Skeletal muscle tissue (tissue), 4 donors: ENCODE results near the gene HNF1B. TPM values are rescaled to one million over a fixed set of nuclear protein-coding genes. Genes with fewer than 3 reads are reported as not detected.

ENCODE experiments used
- H3K27ac ChIP-seq: one replicate; pipeline ENCODE4 v1.7.0; 2013; ENCODE audit warnings: mild to moderate bottlenecking, low read depth, low read length, inconsistent platforms
- H3K27me3 ChIP-seq, 3 donors: one replicate each; pipeline ENCODE4 v1.7.0; 2013; ENCODE audit warnings: low read length in 3 of 3; ENCODE audit not compliant: control insufficient read depth in 3 of 3, insufficient read depth in 3 of 3
- H3K36me3 ChIP-seq, 3 donors: one replicate each; pipeline ENCODE4 v1.7.0; 2013; ENCODE audit warnings: low read length in 3 of 3; ENCODE audit not compliant: control insufficient read depth in 3 of 3, insufficient read depth in 3 of 3
- H3K4me1 ChIP-seq, 3 donors: one replicate each; pipeline ENCODE4 v1.7.0; 2013; ENCODE audit warnings: low read length in 3 of 3, mild to moderate bottlenecking in 3 of 3; ENCODE audit not compliant: control insufficient read depth in 3 of 3, insufficient read depth in 3 of 3
- H3K4me3 ChIP-seq, 3 donors: one replicate each; pipeline ENCODE4 v1.7.0; 2013; ENCODE audit warnings: low read length in 3 of 3
- H3K9ac ChIP-seq, 3 donors: one replicate each; pipeline ENCODE4 v1.7.0; 2013; ENCODE audit warnings: low read length in 3 of 3, mild to moderate bottlenecking in 3 of 3, moderate library complexity in 2 of 3, low read depth in 1 of 3
- H3K9me3 ChIP-seq, 3 donors: one replicate each; pipeline ENCODE4 v1.7.0; 2013; ENCODE audit warnings: low read length in 3 of 3; ENCODE audit not compliant: control insufficient read depth in 3 of 3
- total RNA-seq: library from RNA; depleted of rRNA; stranded (reverse); fragments of >200 nt; gene quantifications from one replicate; pipeline ENCODE4 v1.2.3, GENCODE V29; 2014
- donor health status: Osteomylitis.

The HNF1B gene
- total RNA-seq, 1 donor from 2014 or later, result not detected

- no peak overlapping the region for H3K9ac ChIP-seq
- no peak overlapping the region for H3K27ac ChIP-seq
- no peaks in the 10 kb centered on the region for H3K4me1 ChIP-seq
- peaks cover 0 to 15% (median 14%) of the 10 kb centered on the region in 3 donors for H3K27me3 ChIP-seq
- H3K9me3 ChIP-seq, result no peaks in the 10 kb centered on the region
- no peaks in the 10 kb centered on the region for H3K36me3 ChIP-seq
- H3K4me3 ChIP-seq, result no peak overlapping the region
These were observed 19.8 kb downstream of the HNF1B start for GRCh38 chr17:37725021-37725595.

GRCh38 chr17:37720989-37721388 lies 23.9 kb downstream of the HNF1B start:
- H3K36me3 ChIP-seq, result no peaks in the 10 kb centered on the region
- no peak overlapping the region for H3K4me3 ChIP-seq
- H3K4me1 ChIP-seq, result no peaks in the 10 kb centered on the region
- H3K27me3 ChIP-seq, result peaks cover 10 to 22% (median 14%) of the 10 kb centered on the region in 3 donors
- no peaks in the 10 kb centered on the region for H3K9me3 ChIP-seq
- H3K9ac ChIP-seq, result no peak overlapping the region
- H3K27ac ChIP-seq, result no peak overlapping the region

- H3K4me3 ChIP-seq, result no peak overlapping the region
- H3K27ac ChIP-seq, result no peak overlapping the region
- peaks cover 16 to 27% (median 18%) of the 10 kb centered on the region in 3 donors for H3K27me3 ChIP-seq
- no peaks in the 10 kb centered on the region for H3K4me1 ChIP-seq
- no peaks in the 10 kb centered on the region for H3K9me3 ChIP-seq
- no peak overlapping the region for H3K9ac ChIP-seq
- H3K36me3 ChIP-seq, result no peaks in the 10 kb centered on the region
These were observed 25.0 kb downstream of the HNF1B start for GRCh38 chr17:37719866-37720265.

- H3K27me3 ChIP-seq, result peaks cover 25 to 38% (median 26%) of the 10 kb centered on the region in 3 donors
- H3K4me3 ChIP-seq, result no peak overlapping the region
- H3K4me1 ChIP-seq, result no peaks in the 10 kb centered on the region
- no peaks in the 10 kb centered on the region for H3K36me3 ChIP-seq
- no peak overlapping the region for H3K9ac ChIP-seq
- no peaks in the 10 kb centered on the region for H3K9me3 ChIP-seq
- H3K27ac ChIP-seq, result no peak overlapping the region
These were observed 26.4 kb downstream of the HNF1B start for GRCh38 chr17:37718324-37719048.

GRCh38 chr17:37717627-37718323 lies 27.1 kb downstream of the HNF1B start:
- peaks cover 25 to 40% (median 29%) of the 10 kb centered on the region in 3 donors for H3K27me3 ChIP-seq
- no peak overlapping the region for H3K27ac ChIP-seq
- no peaks in the 10 kb centered on the region for H3K4me1 ChIP-seq
- no peak overlapping the region for H3K9ac ChIP-seq
- no peaks in the 10 kb centered on the region for H3K9me3 ChIP-seq
- H3K4me3 ChIP-seq, result no peak overlapping the region
- H3K36me3 ChIP-seq, result no peaks in the 10 kb centered on the region

GRCh38 chr17:37714897-37715296 lies 30.0 kb downstream of the HNF1B start:
- no peaks in the 10 kb centered on the region for H3K9me3 ChIP-seq
- H3K36me3 ChIP-seq, result no peaks in the 10 kb centered on the region
- H3K4me1 ChIP-seq, result no peaks in the 10 kb centered on the region
- no peak overlapping the region for H3K27ac ChIP-seq
- no peak overlapping the region for H3K4me3 ChIP-seq
- H3K27me3 ChIP-seq, result peaks cover 25 to 50% (median 40%) of the 10 kb centered on the region in 3 donors
- H3K9ac ChIP-seq, result no peak overlapping the region

GRCh38 chr17:37713624-37714023 lies 31.2 kb downstream of the HNF1B start:
- Histone ChIP-seq H3K4me3 (no peak overlapping the region), H3K9ac (no peak overlapping the region), H3K27me3 (peaks cover 29 to 51% (median 42%) of the 10 kb centered on the region in 3 donors), H3K4me1 (no peaks in the 10 kb centered on the region), H3K36me3 (no peaks in the 10 kb centered on the region), H3K27ac (no peak overlapping the region), H3K9me3 (no peaks in the 10 kb centered on the region)

- no peak overlapping the region for H3K27ac ChIP-seq
- no peaks in the 10 kb centered on the region for H3K9me3 ChIP-seq
- peaks cover 27 to 49% (median 41%) of the 10 kb centered on the region in 3 donors for H3K27me3 ChIP-seq
These were observed 31.8 kb downstream of the HNF1B start for GRCh38 chr17:37713028-37713431.

GRCh38 chr17:37711113-37711512 lies 33.7 kb downstream of the HNF1B start:
- Histone ChIP-seq H3K4me3 (no peak overlapping the region), H3K4me1 (no peaks in the 10 kb centered on the region), H3K36me3 (no peaks in the 10 kb centered on the region), H3K9me3 (no peaks in the 10 kb centered on the region), H3K27ac (no peak overlapping the region), H3K27me3 (peaks cover 24 to 43% (median 40%) of the 10 kb centered on the region in 3 donors), H3K9ac (no peak overlapping the region)

More at GRCh38 chr17:37713028-37713431, 31.8 kb downstream of the HNF1B start:
- Histone ChIP-seq H3K4me1 (no peaks in the 10 kb centered on the region), H3K4me3 (no peak overlapping the region), H3K9ac (no peak overlapping the region), H3K36me3 (no peaks in the 10 kb centered on the region)
